A673 (cell line): ENCODE results near the gene CD300A.

ENCODE experiments used
- CTCF ChIP-seq: fragments of 300-800, 200-600 bp; sonication (generic); conservative IDR thresholded peaks from 2 replicates; pipeline ENCODE4 v1.5.1; 2017; ENCODE audit warnings: low read depth, mild to moderate bottlenecking, antibody characterized with exemption, low read length, moderate library complexity, mixed read lengths
- EZH2 ChIP-seq: fragments of 200-600 bp; sonication (generic); IDR thresholded peaks from 2 replicates; pipeline ENCODE4 v1.6.1; 2017; ENCODE audit warnings: borderline replicate concordance, low read depth, mild to moderate bottlenecking, mixed read lengths, antibody characterized with exemption, low read length; ENCODE audit not compliant: poor library complexity, severe bottlenecking

GRCh38 chr17:74520016-74520434 is 53.6 kb downstream of the CD300A start:
- TF ChIP-seq CTCF (no peak), EZH2 (no peak)
